NCI-H1694 (cell line): ENCODE measurements around the gene TSPAN3.

Experiments used
- DNase-seq: peaks from one replicate; lab custom pipeline; 2025; lab: John Stamatoyannopoulos, UW

TSPAN3 gene

GRCh38 chr15:77033729-77034671 is 36.9 kb downstream of the TSPAN3 start:
- DNase-seq = no peak

- DNase-seq = no peak
Measured at GRCh38 chr15:77033417-77033728, 37.5 kb downstream of the TSPAN3 start.

DNA sequence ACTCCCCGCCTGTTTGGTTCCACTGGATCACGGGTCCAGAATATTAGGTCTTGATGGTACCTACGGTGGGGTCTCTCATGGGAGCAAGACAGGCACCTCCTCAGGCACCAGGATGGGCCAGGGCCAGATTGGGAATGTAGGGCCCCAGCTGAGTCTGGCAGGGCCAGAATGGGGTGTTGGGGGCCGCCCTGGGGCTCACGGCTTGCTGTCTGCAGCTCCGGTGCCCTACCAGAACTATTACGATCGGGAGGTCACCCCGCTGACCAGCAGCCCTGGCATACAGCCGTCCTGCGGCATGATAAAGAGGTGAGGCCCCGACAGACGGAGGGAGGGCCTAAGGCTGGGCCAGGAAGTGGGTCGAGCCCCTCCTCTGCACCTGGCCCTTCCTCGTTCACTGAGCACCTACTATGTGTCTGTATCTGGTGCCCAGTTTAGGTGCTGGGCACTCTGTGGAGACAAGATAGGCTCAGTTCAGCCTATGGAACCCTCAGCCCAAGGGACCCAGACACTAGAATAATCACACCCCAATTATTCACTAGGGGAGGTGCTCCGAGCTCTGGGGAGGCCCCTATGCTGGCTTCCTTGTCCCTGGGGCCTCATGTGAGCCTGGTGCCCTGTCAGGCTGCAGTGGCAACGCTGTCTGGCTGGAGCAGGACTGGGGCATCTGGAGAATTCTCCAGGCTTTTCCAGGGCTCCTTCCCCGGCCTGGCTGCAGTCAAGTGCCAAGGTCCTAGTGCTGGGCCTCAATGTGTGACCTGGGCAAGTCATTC is 38.1 kb downstream of the TSPAN3 start:
- DNase-seq = no peak

DNA sequence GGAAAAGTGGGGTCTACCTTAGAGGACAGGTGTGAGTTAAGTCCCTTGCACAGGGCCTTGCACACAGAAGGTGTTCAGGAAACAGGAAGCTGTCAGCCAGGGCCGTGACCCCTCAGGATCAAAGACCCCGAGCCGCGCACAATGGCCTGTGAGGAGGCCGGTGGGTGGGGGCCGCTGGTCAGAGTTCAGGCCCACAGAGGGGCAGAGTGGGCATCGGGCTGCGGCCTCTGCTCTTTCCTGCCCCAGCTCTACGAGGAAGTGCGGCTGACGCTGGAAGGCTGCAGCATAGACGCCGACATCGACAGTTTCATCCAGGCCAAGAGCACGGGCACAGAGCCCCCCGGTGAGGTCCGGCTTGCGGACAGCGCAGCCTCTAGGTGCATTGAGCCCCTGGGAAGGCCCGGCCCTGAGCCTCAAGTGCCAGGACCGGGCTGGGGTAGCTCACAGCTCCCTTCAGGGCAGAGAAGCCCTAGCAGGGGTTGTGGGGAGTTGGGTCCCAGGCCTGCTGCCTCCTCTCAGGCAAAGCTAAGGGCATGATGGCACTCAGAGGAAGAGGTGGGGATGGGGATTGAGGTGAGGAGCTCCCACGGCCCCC is 38.8 kb downstream of the TSPAN3 start:
- no peak for DNase-seq

DNA sequence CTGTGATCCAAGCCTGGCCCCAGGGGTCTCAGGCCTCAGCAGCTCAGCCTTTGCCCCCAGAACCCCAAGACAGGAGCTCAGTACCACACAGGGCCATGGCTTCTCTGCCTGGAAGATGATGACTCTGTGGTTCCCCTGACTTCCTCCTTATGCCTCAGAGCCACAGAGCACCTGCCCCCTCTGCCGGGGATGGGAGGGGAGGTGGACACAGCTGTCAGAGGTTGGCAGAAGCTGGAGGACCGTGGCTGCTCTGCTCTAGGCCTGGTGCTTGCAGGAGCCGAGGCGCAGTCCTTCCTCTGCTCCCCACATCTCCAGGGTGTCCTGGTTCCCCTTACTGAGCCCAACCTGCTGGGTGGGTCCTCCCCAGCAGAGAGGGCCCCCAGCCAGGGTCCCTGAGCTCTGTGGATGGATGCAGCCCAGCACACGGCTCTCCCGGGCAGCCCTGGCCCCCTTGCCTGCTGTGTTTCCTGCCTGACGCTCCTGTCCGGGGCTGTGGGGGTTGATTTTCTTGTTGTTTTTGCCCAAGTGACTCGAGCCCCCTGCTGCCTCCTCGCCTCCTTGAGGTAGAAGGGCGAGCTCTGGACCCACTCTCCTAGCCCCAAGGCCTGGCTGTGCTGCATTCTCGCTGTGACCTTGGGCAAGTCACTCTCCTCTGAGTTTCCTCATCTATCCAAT is 39.4 kb downstream of the TSPAN3 start:
- peak; percentile 24 for DNase-seq

DNA sequence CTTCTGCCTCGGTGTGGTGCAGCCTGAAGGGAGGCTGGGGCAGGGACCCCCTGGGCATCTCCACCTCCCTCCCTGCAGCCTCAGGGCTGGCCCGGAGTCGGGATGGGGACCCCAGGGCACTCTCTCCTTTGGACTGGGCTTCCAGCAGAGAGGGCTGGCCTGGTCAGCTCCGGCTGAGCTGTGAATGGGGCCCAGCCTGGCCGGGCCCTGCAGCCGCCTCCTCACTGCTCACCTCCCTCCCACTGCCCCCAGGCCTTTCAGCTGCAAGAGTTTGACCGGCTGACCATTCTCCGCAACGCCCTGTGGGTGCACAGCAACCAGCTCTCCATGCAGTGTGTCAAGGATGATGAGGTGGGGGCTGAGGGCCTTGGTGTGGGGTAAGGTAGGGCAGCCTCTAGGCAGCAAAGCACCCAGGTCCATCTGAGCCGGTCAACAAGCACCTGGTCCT is 40.0 kb downstream of the TSPAN3 start:
- no peak for DNase-seq

DNA sequence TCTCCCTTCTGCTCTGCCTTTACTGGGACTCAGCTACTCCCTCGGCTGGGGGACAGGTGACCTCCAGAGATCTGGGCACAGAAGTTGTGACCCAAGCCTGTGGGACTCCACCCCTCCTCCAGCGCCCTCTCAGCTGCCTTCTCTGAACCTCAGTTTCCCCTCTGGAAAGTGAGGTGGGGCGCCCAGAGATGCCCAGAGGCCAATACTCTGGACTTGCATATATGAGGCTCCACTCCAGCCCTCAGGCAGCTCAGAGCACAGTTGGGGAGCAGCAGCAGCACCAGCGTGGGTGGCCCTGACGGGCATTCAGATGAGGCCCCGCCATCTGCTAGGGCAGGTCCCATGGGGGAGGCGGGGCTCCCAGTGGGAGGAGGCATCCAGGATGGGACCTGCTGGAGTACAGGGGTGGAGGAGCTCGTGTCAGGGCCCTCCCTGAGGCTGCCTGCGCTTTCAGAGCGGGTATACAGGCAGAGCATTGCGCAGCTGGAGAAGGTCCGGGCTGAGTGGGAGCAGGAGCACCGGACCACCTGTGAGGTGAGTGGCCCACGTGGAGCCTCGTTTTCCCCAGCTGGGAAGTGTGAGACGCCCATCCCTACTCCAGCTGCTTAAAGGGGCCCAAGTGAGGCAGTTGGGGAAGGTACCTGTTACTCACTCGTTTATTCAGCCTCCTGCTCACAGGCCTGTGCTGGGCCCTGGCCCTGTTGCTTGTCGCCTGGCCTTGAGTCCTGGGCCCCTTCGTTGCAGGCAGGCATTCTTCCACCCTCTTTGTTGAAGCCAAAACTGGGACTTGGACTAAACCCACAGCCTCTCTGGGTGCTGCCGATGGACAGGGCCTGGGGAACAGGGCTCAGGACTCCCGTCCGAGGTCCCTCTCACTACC is 40.6 kb downstream of the TSPAN3 start:
- peak; percentile 85 for DNase-seq

GRCh38 chr15:77029166-77030047 is 41.5 kb downstream of the TSPAN3 start:
- DNase-seq = no peak

DNA sequence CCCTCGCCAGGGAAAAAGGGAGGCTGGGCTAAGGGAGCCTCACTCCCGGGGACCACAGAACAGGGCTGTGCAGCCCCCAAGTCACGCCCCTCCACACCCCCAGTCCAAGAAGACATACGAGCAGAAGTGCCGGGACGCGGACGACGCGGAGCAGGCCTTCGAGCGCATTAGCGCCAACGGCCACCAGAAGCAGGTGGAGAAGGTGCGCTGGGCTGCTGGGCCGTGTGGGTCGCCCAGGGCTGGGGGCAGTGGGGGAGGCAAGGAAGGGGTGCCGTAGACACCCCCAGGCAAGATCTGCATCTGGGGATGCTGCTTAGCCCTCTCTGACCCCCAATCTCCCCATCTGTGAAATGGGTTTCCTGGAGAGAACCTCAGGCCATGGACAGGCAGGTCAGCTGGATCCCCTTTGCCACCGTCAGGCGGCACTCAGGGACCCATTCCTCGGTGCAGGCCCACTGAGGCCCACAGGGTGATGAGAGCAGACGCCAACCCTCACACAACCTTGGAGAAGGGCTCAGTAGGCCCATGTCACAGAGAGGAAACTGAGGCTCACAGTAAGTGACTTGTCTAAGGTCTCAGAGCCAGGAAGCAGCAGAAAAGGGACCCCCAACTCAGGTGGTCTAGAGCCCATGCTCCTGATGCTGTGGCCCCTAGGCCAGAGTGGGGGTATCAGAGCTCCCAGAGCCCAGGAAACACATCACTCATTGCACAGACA is 42.3 kb downstream of the TSPAN3 start:
- DNase-seq = no peak

GRCh38 chr15:77027697-77028450 is 43.0 kb downstream of the TSPAN3 start:
- no peak for DNase-seq

DNA sequence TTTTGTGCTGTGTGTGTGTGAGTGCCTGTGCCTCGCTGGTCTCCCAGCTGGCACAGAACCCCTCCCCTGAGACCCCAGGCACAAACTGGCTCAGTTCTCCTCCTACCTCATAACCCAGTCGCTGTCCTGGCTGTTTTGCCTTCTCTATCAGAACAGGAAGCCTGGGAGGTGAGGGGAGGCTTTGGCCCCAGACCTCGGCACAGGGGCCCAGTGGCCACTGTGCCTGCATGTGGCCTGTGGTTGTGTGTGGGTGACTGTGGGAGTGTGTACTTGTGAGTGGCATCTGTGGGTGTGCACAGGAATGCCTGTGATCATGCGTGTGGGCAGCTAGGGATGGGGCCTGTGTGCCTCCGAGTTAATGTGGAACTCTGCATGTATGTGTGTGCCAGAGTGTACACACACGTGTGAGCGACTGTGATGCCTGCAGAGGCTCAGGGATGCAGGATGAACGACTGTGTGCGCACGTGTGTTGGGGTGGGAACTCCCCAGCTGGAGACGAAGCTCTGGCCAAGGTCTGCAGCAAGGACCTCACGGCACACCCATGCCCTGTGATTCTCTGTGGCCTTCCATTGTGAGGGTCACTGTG is 43.7 kb downstream of the TSPAN3 start:
- no peak for DNase-seq

GRCh38 chr15:77026501-77027110 is 44.3 kb downstream of the TSPAN3 start:
- DNase-seq = no peak

DNA sequence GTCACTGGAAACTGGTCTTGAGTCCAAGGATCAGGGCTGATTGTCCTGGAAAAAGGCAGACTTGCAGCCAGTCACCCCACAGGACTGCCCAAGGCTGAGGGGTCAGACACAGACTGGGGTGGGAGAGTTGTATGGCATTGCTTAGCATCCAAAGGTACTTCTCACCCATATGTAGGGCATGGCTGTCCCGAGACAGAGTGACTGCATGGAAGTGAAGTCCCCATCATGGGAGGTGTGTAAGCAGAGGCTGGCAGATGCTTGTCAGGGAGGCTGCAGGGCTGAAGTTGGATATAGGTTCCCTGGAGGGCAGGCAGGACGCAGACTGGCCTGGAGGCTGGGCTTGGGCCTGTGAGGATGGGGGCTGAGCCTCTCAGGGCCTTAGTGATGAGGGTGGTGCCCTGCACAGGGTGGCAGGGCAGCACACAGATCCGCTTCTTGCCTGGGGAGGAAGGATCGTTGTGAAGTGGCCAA is 44.9 kb downstream of the TSPAN3 start:
- DNase-seq = no peak

- no peak for DNase-seq
Measured at GRCh38 chr15:77025083-77025901, 45.6 kb downstream of the TSPAN3 start.

DNA sequence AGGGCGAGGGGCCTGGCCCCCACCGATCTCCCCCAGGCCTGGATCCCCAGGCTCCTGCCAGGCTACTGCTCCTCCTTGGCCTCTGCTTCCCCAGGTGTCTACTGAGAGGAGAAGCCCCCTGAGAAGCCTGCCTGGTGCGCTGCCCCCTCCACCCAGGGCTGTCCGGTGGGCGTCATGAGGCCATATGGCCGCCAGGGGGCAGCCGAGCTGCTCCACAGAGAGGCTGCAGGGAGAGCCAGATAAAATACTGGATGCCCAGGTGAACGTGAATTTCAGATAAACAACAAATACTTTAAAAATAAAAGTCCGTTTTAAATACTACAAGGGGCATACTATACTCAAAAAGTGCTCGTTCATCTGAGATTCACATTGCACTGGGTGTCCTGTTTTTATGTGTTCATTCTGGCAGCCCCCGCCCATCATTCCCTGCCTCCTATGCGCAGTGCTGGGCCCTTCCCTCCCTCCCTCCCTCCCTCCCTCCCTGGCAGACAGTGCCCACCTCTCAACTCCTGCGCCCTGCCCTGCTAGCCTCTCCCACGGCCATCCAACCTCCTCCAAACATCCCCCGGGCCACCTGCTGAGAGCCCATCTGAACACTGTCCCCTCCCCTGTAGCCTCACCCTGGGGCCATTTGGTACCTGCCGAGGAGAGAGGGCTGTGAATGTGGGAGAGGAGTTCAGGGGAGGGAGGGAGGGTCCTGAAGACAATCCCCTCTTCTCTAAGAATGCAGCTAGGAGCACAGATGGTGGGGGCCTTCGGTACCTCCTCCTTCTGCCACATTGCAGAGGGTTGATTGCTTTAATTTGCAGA is 46.4 kb downstream of the TSPAN3 start:
- peak; percentile 14 for DNase-seq
